OCI-LY7 (cell line): ENCODE results near the gene EVA1C. TPM values are rescaled to one million over a fixed set of nuclear protein-coding genes. Genes with fewer than 3 reads are reported as not detected.
"Not testable (repeated sequence)": the region's sequence is repeated elsewhere in the genome, so short reads cannot be mapped to it uniquely, and the experiment has no call there.

Source experiments
- BruUV-seq: library from RNA; stranded (reverse); fragments of 400-500 nt; replicated peaks from 2 replicates; lab custom pipeline; 2021; lab: Mats Ljungman, UMichigan
- CTCF ChIA-PET: fragments of 300-600 bp; sonication (Branson Sonifier 250); formaldehyde crosslinking; loops from one replicate; lab custom pipeline; 2022; ENCODE audit warnings: antibody characterized with exemption; ENCODE audit not compliant: unreplicated experiment; lab: Charles Lee
- POLR2A ChIA-PET: fragments of 300-600 bp; sonication (Branson Sonifier 250); formaldehyde crosslinking; loops from one replicate; lab custom pipeline; 2022; ENCODE audit warnings: antibody characterized with exemption; lab: Charles Lee
- DNase-seq: peaks from one replicate; pipeline ENCODE4 v3.0.0-alpha.2; 2015; ENCODE audit warnings: low spot score
- H2AFZ ChIP-seq: fragments of 200-600 bp; sonication (generic), shearing (Covaris generic); 2 replicates; pipeline ENCODE4 v1.6.1; 2014; ENCODE audit warnings: mild to moderate bottlenecking, antibody characterized with exemption, low read length, moderate library complexity
- H3K27ac ChIP-seq: fragments of 200-600 bp; sonication (generic); 2 replicates; pipeline ENCODE4 v1.5.1; 2014; ENCODE audit warnings: mixed run types, low read depth, mild to moderate bottlenecking, moderate library complexity, low read length, inconsistent platforms; ENCODE audit not compliant: poor library complexity, severe bottlenecking
- H3K36me3 ChIP-seq: fragments of 200-600 bp; sonication (generic); 2 replicates; pipeline ENCODE4 v1.6.1; 2014; ENCODE audit warnings: mild to moderate bottlenecking, antibody characterized with exemption, low read length, moderate library complexity, mixed read lengths; ENCODE audit not compliant: insufficient read depth
- H3K4me1 ChIP-seq: fragments of 200-600 bp; sonication (generic); 2 replicates; pipeline ENCODE4 v1.5.1; 2014; ENCODE audit warnings: mild to moderate bottlenecking, low read length; ENCODE audit not compliant: insufficient read depth, poor library complexity, severe bottlenecking
- H3K4me2 ChIP-seq: fragments of 200-600 bp; sonication (generic); 2 replicates; pipeline ENCODE4 v1.6.1; 2014; ENCODE audit warnings: mild to moderate bottlenecking, low read length
- H3K4me3 ChIP-seq: fragments of 200-600 bp; sonication (generic); 2 replicates; pipeline ENCODE4 v1.5.1; 2014; ENCODE audit warnings: mild to moderate bottlenecking, low read depth, low read length; ENCODE audit not compliant: poor library complexity, severe bottlenecking
- H3K79me2 ChIP-seq: fragments of 200-600 bp; sonication (generic); 2 replicates; pipeline ENCODE4 v1.6.1; 2016; ENCODE audit warnings: low read depth, mild to moderate bottlenecking, low read length, moderate library complexity, mixed read lengths; ENCODE audit not compliant: insufficient read depth
- H3K9me2 ChIP-seq: fragments of 200-600 bp; sonication (generic); 2 replicates; pipeline ENCODE4 v1.6.1; 2016; ENCODE audit warnings: mild to moderate bottlenecking, low read length, mixed read lengths; ENCODE audit not compliant: insufficient read depth
- H3K9me3 ChIP-seq: fragments of 200-600 bp; sonication (generic); 2 replicates; pipeline ENCODE4 v1.6.1; 2014; ENCODE audit warnings: mild to moderate bottlenecking, mixed run types, low read length, mixed read lengths
- H4K20me1 ChIP-seq: fragments of 200-600 bp; sonication (generic); 2 replicates; pipeline ENCODE4 v1.6.1; 2014; ENCODE audit warnings: mild to moderate bottlenecking, antibody characterized with exemption, low read length, moderate library complexity, mixed read lengths; ENCODE audit not compliant: insufficient read depth
- CTCF ChIP-seq: fragments of 200-600 bp; sonication (generic); conservative IDR thresholded peaks from 2 replicates; pipeline ENCODE4 v1.5.1; 2014; ENCODE audit warnings: mild to moderate bottlenecking, antibody characterized with exemption, low read length, moderate library complexity, mixed read lengths
- EZH2phosphoT487 ChIP-seq: fragments of 200-600 bp; sonication (generic); IDR thresholded peaks from 2 replicates; pipeline ENCODE4 v1.6.1; 2018; ENCODE audit warnings: low read depth, borderline replicate concordance, mild to moderate bottlenecking, mixed run types, antibody characterized with exemption, low read length, moderate library complexity, mixed read lengths
- intact Hi-C: fragments of 100-400 bp; cut with micrococcal nuclease; formaldehyde crosslinking; loops from one replicate; pipeline ENCODE4 v1.10.0; 2022; ENCODE audit not compliant: unreplicated experiment
- total RNA-seq, 2 experiments: library from RNA; depleted of rRNA in 1 of 2; stranded (reverse); fragments of >200 nt in 1 of 2; shearing (Covaris generic) in 1 of 2; gene quantifications; 2 replicates each; pipeline ENCODE4 v1.2.3, GENCODE V29; 2014 to 2022

Gene EVA1C
- total RNA-seq, 2 experiments from 2014 or later = not detected

GRCh38 chr21:32426066-32426465 lies 13.6 kb downstream of the EVA1C start:
- Histone ChIP-seq H3K4me1 (no peaks in the 10 kb centered on the region), H3K36me3 (no peaks in the 10 kb centered on the region), H3K4me3 (no peak overlapping the region), H4K20me1 (no peaks in the 10 kb centered on the region), H2AFZ (no peak overlapping the region), H3K9me3 (no peaks in the 10 kb centered on the region), H3K4me2 (no peak overlapping the region), H3K79me2 (no peaks in the 10 kb centered on the region), H3K9me2 (no peaks in the 10 kb centered on the region), H3K27ac (no peak overlapping the region)
- no peak for DNase-seq
- no TSS peak for BruUV-seq
- intact Hi-C loops = no loop called here
- CTCF ChIA-PET = no interaction called here
- TF ChIP-seq EZH2phosphoT487 = no peak
- no peak for TF ChIP-seq CTCF
- POLR2A ChIA-PET = no interaction called here

GRCh38 chr21:32426592-32427051 lies 14.1 kb downstream of the EVA1C start:
- no peak overlapping the region for H3K27ac ChIP-seq
- ChIA-PET POLR2A (no interaction called here), CTCF (no interaction called here)
- no peaks in the 10 kb centered on the region for H4K20me1 ChIP-seq
- no peak overlapping the region for H2AFZ ChIP-seq
- TF ChIP-seq EZH2phosphoT487 (no peak), CTCF (no peak)
- no TSS peak for BruUV-seq
- H3K4me1 ChIP-seq = no peaks in the 10 kb centered on the region
- no peaks in the 10 kb centered on the region for H3K79me2 ChIP-seq
- H3K9me3 ChIP-seq = no peaks in the 10 kb centered on the region
- no peak overlapping the region for H3K4me3 ChIP-seq
- H3K9me2 ChIP-seq = no peaks in the 10 kb centered on the region
- DNase-seq = no peak
- intact Hi-C loops = no loop called here
- no peak overlapping the region for H3K4me2 ChIP-seq
- no peaks in the 10 kb centered on the region for H3K36me3 ChIP-seq

- CTCF ChIA-PET = no interaction called here
- TF ChIP-seq CTCF (no peak), EZH2phosphoT487 (no peak)
- no peaks in the 10 kb centered on the region for H3K79me2 ChIP-seq
- H3K4me1 ChIP-seq = no peaks in the 10 kb centered on the region
- H3K27ac ChIP-seq = no peak overlapping the region
- no peak overlapping the region for H3K4me3 ChIP-seq
- POLR2A ChIA-PET = interaction anchor here (0.6 kb wide), 1 partner anchor 1199 kb away, joined by 4 read pairs; no protein-coding TSS in a partner anchor
- no peaks in the 10 kb centered on the region for H3K9me2 ChIP-seq
- no peaks in the 10 kb centered on the region for H3K9me3 ChIP-seq
- H2AFZ ChIP-seq = no peak overlapping the region
- intact Hi-C loops = no loop called here
- H3K4me2 ChIP-seq = no peak overlapping the region
- no peaks in the 10 kb centered on the region for H3K36me3 ChIP-seq
- no peaks in the 10 kb centered on the region for H4K20me1 ChIP-seq
- no TSS peak for BruUV-seq
- DNase-seq = no peak
Measured at GRCh38 chr21:32427958-32428623, 15.6 kb downstream of the EVA1C start.

GRCh38 chr21:32432982-32433660 lies 20.6 kb downstream of the EVA1C start:
- H4K20me1 ChIP-seq, intact Hi-C loops, H2AFZ ChIP-seq, CTCF ChIA-PET, H3K4me3 ChIP-seq, H3K9me3 ChIP-seq, H3K27ac ChIP-seq, H3K9me2 ChIP-seq, H3K4me2 ChIP-seq, POLR2A ChIA-PET, BruUV-seq, H3K79me2 ChIP-seq, H3K4me1 ChIP-seq, H3K36me3 ChIP-seq, DNase-seq: not testable (repeated sequence)
